Esophagus (tissue), 2 donors: ENCODE results near the gene CHM. TPM values are rescaled to one million over a fixed set of nuclear protein-coding genes. Genes with fewer than 3 reads are reported as not detected.

ENCODE experiments used
- H3K27ac ChIP-seq, 2 donors: one replicate each; pipeline ENCODE4 v1.5.1; 2013; ENCODE audit warnings: low read depth in 2 of 2, mild to moderate bottlenecking in 2 of 2, inconsistent platforms in 1 of 2, low read length in 1 of 2, moderate library complexity in 1 of 2
- H3K27me3 ChIP-seq, 2 donors: one replicate each; pipeline ENCODE4 v1.6.1; 2013; ENCODE audit warnings: low read length in 2 of 2, control low read depth in 1 of 2, mild to moderate bottlenecking in 1 of 2; ENCODE audit not compliant: insufficient read depth in 2 of 2, control insufficient read depth in 1 of 2
- H3K36me3 ChIP-seq, 2 donors: one replicate each; pipeline ENCODE4 v1.6.1; 2013; ENCODE audit warnings: low read length in 1 of 2; ENCODE audit not compliant: control insufficient read depth in 2 of 2, insufficient read depth in 2 of 2
- H3K4me1 ChIP-seq, 2 donors: one replicate each; pipeline ENCODE4 v1.6.1; 2013; ENCODE audit warnings: low read length in 1 of 2; ENCODE audit not compliant: control insufficient read depth in 2 of 2, insufficient read depth in 2 of 2
- H3K4me3 ChIP-seq, 2 donors: one replicate each; pipeline ENCODE4 v1.5.1; 2013; ENCODE audit warnings: low read length in 2 of 2, mild to moderate bottlenecking in 2 of 2, low read depth in 1 of 2, moderate library complexity in 1 of 2
- H3K9me3 ChIP-seq, 2 donors: one replicate each; pipeline ENCODE4 v1.6.1; 2013; ENCODE audit warnings: mild to moderate bottlenecking in 2 of 2, low read depth in 1 of 2, low read length in 1 of 2, moderate library complexity in 1 of 2; ENCODE audit not compliant: control insufficient read depth in 2 of 2, insufficient read depth in 1 of 2
- WGBS, 2 donors: extraction: QIAGEN DNeasy Blood & Tissue Kit; methylation state at CpG; one replicate each; pipeline ENCODE4 v1.1.7; 2013; 5-methylcytosine and 5-hydroxymethylcytosine counted together
- polyA plus RNA-seq, 2 donors: library from polyadenylated mRNA; stranded (reverse); fragments of 200-250 nt; gene quantifications; one replicate each; pipeline ENCODE4 v1.2.3, GENCODE V29; 2013
- donor health status: healthy with polysubstance abuse.
- donor health status: Bipolar disorder and iron deficiency.

Gene CHM
- polyA plus RNA-seq, 2 donors: 4.8 to 6.0 TPM

- no peaks in the 10 kb centered on the region for H3K4me1 ChIP-seq
- WGBS, 2 donors: 75 to 88% methylated on average over 7 of the region's 7 CpGs
These were observed 149.8 kb downstream of the CHM start for GRCh38 chrX:85897362-85898126.

DNA sequence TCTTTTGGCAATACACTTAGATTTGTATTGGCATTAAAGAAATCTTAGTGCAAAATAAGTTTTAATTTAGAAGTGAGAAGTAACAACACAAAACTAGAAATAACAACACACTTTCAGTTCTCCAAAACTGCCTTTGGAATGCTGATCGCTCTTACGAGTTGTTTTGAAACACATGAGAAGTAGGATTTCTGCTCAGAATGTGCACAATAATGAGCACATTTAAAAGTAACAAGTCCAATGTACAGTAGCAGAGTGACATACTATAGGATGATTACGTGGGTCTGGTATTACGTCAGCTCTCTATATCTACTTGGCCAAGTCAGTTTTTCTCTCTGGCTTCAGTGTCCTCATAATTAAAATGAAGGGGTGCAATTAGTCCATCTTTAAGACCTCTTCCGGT, 164.8 kb downstream of the CHM start:
- Histone ChIP-seq H3K27me3 (no peaks in the 10 kb centered on the region), H3K36me3 (no peaks in the 10 kb centered on the region), H3K4me3 (no peak overlapping the region), H3K9me3 (no peaks in the 10 kb centered on the region), H3K27ac (no peak overlapping the region), H3K4me1 (no peaks in the 10 kb centered on the region)
- WGBS, 2 donors: 84 to 89% methylated on average over 5 of the region's 5 CpGs

More at GRCh38 chrX:85897362-85898126, 149.8 kb downstream of the CHM start:
- H3K27ac ChIP-seq: no peak overlapping the region
- H3K4me3 ChIP-seq: no peak overlapping the region
- no peaks in the 10 kb centered on the region for H3K27me3 ChIP-seq
- H3K36me3 ChIP-seq: peaks cover 0 to 4% of the 10 kb centered on the region in 2 donors
- no peaks in the 10 kb centered on the region for H3K9me3 ChIP-seq

GRCh38 chrX:85870585-85870984, 176.8 kb downstream of the CHM start:
- H3K27me3 ChIP-seq: no peaks in the 10 kb centered on the region
- H3K4me3 ChIP-seq: no peak overlapping the region
- peaks cover 0 to 3% of the 10 kb centered on the region in 2 donors for H3K9me3 ChIP-seq
- 89 to 92% methylated on average over 3 of the region's 3 CpGs for WGBS, 2 donors
- no peak overlapping the region for H3K27ac ChIP-seq
- no peaks in the 10 kb centered on the region for H3K4me1 ChIP-seq
- peaks cover 0 to 2% of the 10 kb centered on the region in 2 donors for H3K36me3 ChIP-seq

- peaks cover 0 to 2% of the 10 kb centered on the region in 2 donors for H3K36me3 ChIP-seq
- peaks cover 0 to 3% of the 10 kb centered on the region in 2 donors for H3K9me3 ChIP-seq
- no peaks in the 10 kb centered on the region for H3K27me3 ChIP-seq
- no peak overlapping the region for H3K4me3 ChIP-seq
- no peak overlapping the region for H3K27ac ChIP-seq
- H3K4me1 ChIP-seq: no peaks in the 10 kb centered on the region
These were observed 182.0 kb downstream of the CHM start for GRCh38 chrX:85865324-85865723.

- no peaks in the 10 kb centered on the region for H3K36me3 ChIP-seq
- no peaks in the 10 kb centered on the region for H3K4me1 ChIP-seq
- H3K9me3 ChIP-seq: no peaks in the 10 kb centered on the region
- no peak overlapping the region for H3K4me3 ChIP-seq
- no peaks in the 10 kb centered on the region for H3K27me3 ChIP-seq
- H3K27ac ChIP-seq: no peak overlapping the region
These were observed 187.9 kb downstream of the CHM start for GRCh38 chrX:85859426-85859825.

GRCh38 chrX:85851418-85851817, 195.9 kb downstream of the CHM start:
- WGBS, 2 donors: 25 to 34% methylated on average over 3 of the region's 3 CpGs
- no peaks in the 10 kb centered on the region for H3K9me3 ChIP-seq

DNA sequence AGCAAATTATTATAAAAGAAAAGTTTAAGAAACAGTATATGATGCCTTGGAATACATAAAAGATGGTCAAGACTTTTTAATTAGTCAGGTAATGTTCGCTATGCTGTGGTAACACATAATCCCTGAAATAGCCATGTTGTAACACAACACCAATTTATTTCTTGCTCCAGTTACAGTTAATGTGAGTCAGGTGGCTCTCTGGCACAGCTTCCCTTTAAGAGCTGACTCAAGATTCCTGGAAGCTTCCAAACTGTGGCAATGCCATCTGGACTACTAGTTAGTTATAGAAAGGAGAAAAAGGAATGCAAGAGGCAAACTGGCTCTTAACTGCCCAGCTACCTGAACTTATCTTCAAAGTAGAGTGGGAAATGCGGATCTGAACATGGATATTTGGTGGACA, 210.5 kb downstream of the CHM start:
- H3K4me1 ChIP-seq: no peaks in the 10 kb centered on the region
- H3K27me3 ChIP-seq: no peaks in the 10 kb centered on the region
- no peak overlapping the region for H3K27ac ChIP-seq
- no peaks in the 10 kb centered on the region for H3K36me3 ChIP-seq
- peaks cover 0 to 2% of the 10 kb centered on the region in 2 donors for H3K9me3 ChIP-seq
- 57 to 68% methylated on average over 2 of the region's 2 CpGs for WGBS, 2 donors
- H3K4me3 ChIP-seq: no peak overlapping the region

More at GRCh38 chrX:85851418-85851817, 195.9 kb downstream of the CHM start:
- Histone ChIP-seq H3K4me1 (no peaks in the 10 kb centered on the region), H3K36me3 (no peaks in the 10 kb centered on the region), H3K27ac (no peak overlapping the region), H3K4me3 (no peak overlapping the region), H3K27me3 (no peaks in the 10 kb centered on the region)

- Histone ChIP-seq H3K27me3 (no peaks in the 10 kb centered on the region), H3K4me3 (no peak overlapping the region), H3K36me3 (no peaks in the 10 kb centered on the region), H3K9me3 (no peaks in the 10 kb centered on the region), H3K27ac (no peak overlapping the region), H3K4me1 (no peaks in the 10 kb centered on the region)
- 45 to 46% methylated on average over 5 of the region's 5 CpGs for WGBS, 2 donors
These were observed 218.6 kb downstream of the CHM start for GRCh38 chrX:85828771-85829170.

- 58 to 69% methylated on average over 6 of the region's 6 CpGs for WGBS, 2 donors
- Histone ChIP-seq H3K36me3 (no peaks in the 10 kb centered on the region), H3K27me3 (no peaks in the 10 kb centered on the region), H3K4me1 (no peaks in the 10 kb centered on the region), H3K9me3 (peaks cover 2% of the 10 kb centered on the region in 2 donors), H3K4me3 (no peak overlapping the region), H3K27ac (no peak overlapping the region)
These were observed 232.1 kb downstream of the CHM start for GRCh38 chrX:85815203-85815751.
